ENCODE results near the gene MYH1.

Gene MYH1

DNA sequence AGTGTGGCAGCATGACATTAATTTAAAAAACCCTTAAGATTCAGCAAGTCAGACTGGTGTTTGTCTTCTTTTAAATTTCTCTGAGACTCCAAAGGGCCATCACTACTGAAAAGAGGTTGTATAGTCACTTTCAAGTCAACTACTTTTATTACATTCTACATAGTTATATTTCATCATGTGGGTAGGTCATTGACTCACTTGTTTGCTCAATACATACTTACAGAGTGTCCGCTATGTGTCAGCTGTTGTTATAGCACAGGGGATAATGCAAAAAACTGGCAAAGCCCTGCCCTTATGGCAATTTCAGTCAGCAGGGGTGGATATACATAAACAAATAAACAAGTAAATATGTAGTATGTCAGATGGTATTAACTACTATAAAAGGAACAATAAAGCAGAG lies 46.5 kb downstream of the MYH1 start:
- TF ChIP-seq CTCF (IDR thresholded peaks at IDR 0.05; ENCODE audit: low read depth, low read length), result no peak
- H3K4me1 ChIP-seq, result no peaks in the 10 kb centered on the region

GRCh38 chr17:10469459-10469858 lies 48.9 kb downstream of the MYH1 start, which contains the start of gene MYH4:
Gene MYH4, minus strand, starts transcription at chr17:10469559. Its CDS starts 2,814 bp downstream, at chr17:10466745.
- no peaks in the 10 kb centered on the region for H3K4me1 ChIP-seq
- H3K27me3 ChIP-seq, result no peaks in the 10 kb centered on the region
- no peaks in the 10 kb centered on the region for H3K9me3 ChIP-seq
- H3K36me3 ChIP-seq, result no peaks in the 10 kb centered on the region
- no peak within 1 kb of the TSS for H3K4me3 ChIP-seq (ENCODE audit: low read depth, low read length)
- no peak for TF ChIP-seq CTCF (IDR thresholded peaks at IDR 0.05; ENCODE audit: low read depth, low read length)
- DNase-seq, result no peak

More for the DNA sequence above, 46.5 kb downstream of the MYH1 start:
- H3K36me3 ChIP-seq, result no peaks in the 10 kb centered on the region
- H3K9me3 ChIP-seq, result no peaks in the 10 kb centered on the region
- DNase-seq, result no peak
- H3K4me3 ChIP-seq (ENCODE audit: low read depth, low read length), result no peak overlapping the region
- H3K27me3 ChIP-seq, result no peaks in the 10 kb centered on the region

GRCh38 chr17:10463402-10463801 lies 54.9 kb downstream of the MYH1 start:
- H3K4me3 ChIP-seq (ENCODE audit: low read depth, low read length), result no peak overlapping the region
- TF ChIP-seq CTCF (IDR thresholded peaks at IDR 0.05; ENCODE audit: low read depth, low read length), result no peak
- H3K36me3 ChIP-seq, result no peaks in the 10 kb centered on the region
- DNase-seq, result no peak
- H3K9me3 ChIP-seq, result no peaks in the 10 kb centered on the region
- H3K4me1 ChIP-seq, result no peaks in the 10 kb centered on the region
- H3K27me3 ChIP-seq, result no peaks in the 10 kb centered on the region

DNA sequence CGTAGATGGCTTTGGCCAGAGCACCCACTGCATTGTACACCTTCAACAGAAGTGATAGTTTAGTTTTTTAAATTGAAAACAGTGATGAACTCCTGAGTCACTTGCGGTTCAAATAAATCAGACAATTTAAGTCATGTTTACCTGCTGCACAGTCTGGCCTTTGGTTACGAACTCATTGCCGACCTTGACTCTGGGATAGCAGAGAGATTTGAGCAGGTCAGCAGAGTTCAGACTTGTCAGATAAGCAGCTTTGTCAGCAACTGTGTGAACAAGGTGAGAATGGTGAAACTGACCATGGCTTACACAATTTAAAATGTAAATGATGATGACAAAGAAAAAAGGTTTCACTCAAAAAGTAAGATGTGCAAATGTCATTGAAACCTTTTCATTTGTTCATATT lies 58.3 kb downstream of the MYH1 start:
- Histone ChIP-seq H3K27me3 (no peaks in the 10 kb centered on the region), H3K4me3 (ENCODE audit: low read depth, low read length) (no peak overlapping the region), H3K4me1 (no peaks in the 10 kb centered on the region), H3K9me3 (no peaks in the 10 kb centered on the region), H3K36me3 (no peaks in the 10 kb centered on the region)
- DNase-seq, result no peak
- no peak for TF ChIP-seq CTCF (IDR thresholded peaks at IDR 0.05; ENCODE audit: low read depth, low read length)

- H3K27me3 ChIP-seq, result no peaks in the 10 kb centered on the region
- TF ChIP-seq CTCF (IDR thresholded peaks at IDR 0.05; ENCODE audit: low read depth, low read length), result no peak
- no peaks in the 10 kb centered on the region for H3K9me3 ChIP-seq
Observed at GRCh38 chr17:10458701-10459100, 59.6 kb downstream of the MYH1 start.

GRCh38 chr17:10457952-10458351 lies 60.4 kb downstream of the MYH1 start:
- no peak overlapping the region for H3K4me3 ChIP-seq (ENCODE audit: low read depth, low read length)
- no peaks in the 10 kb centered on the region for H3K9me3 ChIP-seq
- no peaks in the 10 kb centered on the region for H3K27me3 ChIP-seq
- TF ChIP-seq CTCF (IDR thresholded peaks at IDR 0.05; ENCODE audit: low read depth, low read length), result no peak
- DNase-seq, result no peak
- H3K36me3 ChIP-seq, result no peaks in the 10 kb centered on the region
- no peaks in the 10 kb centered on the region for H3K4me1 ChIP-seq

More at GRCh38 chr17:10458701-10459100, 59.6 kb downstream of the MYH1 start:
- Histone ChIP-seq H3K4me1 (no peaks in the 10 kb centered on the region), H3K36me3 (no peaks in the 10 kb centered on the region), H3K4me3 (ENCODE audit: low read depth, low read length) (no peak overlapping the region)
- DNase-seq, result no peak

All from BE2C (cell line).